Suprapubic skin (tissue), 3 donors: ENCODE results near the gene DDIT4.

Source experiments
- CTCF ChIP-seq, 2 donors: fragments of 200-600 bp in 1 of 2; fragments of 450-650 bp in 1 of 2; sonication (generic) in 1 of 2; IDR thresholded peaks; one replicate each; pipeline ENCODE4 v1.5.1; 2016 to 2019; ENCODE audit warnings: antibody characterized with exemption in 2 of 2, mild to moderate bottlenecking in 1 of 2, moderate library complexity in 1 of 2
- POLR2A ChIP-seq, 2 donors: fragments of 450-650 bp; IDR thresholded peaks; one replicate each; pipeline ENCODE4 v1.6.1; 2017; ENCODE audit warnings: antibody characterized with exemption in 2 of 2, mild to moderate bottlenecking in 2 of 2, moderate library complexity in 2 of 2

GRCh38 chr10:72315054-72315453 lies 41.3 kb downstream of the DDIT4 start:
- no peak for TF ChIP-seq CTCF (IDR thresholded peaks at IDR 0.05)
- no peak for TF ChIP-seq POLR2A (IDR thresholded peaks at IDR 0.05)
